GM18505 (cell line): ENCODE results near the gene FUCA2.

Experiments used
- ATAC-seq: cut with Tn5 transposase; IDR thresholded peaks from one replicate; pipeline ENCODE4 v1.9.1; 2021; ENCODE audit not compliant: unreplicated experiment
- POLR2A ChIP-seq: IDR thresholded peaks from 4 replicates; pipeline ENCODE4 v1.6.1; 2011; ENCODE audit warnings: borderline replicate concordance; ENCODE audit not compliant: insufficient read depth, insufficient read length; ENCODE audit errors: extremely low read depth

Gene FUCA2

DNA sequence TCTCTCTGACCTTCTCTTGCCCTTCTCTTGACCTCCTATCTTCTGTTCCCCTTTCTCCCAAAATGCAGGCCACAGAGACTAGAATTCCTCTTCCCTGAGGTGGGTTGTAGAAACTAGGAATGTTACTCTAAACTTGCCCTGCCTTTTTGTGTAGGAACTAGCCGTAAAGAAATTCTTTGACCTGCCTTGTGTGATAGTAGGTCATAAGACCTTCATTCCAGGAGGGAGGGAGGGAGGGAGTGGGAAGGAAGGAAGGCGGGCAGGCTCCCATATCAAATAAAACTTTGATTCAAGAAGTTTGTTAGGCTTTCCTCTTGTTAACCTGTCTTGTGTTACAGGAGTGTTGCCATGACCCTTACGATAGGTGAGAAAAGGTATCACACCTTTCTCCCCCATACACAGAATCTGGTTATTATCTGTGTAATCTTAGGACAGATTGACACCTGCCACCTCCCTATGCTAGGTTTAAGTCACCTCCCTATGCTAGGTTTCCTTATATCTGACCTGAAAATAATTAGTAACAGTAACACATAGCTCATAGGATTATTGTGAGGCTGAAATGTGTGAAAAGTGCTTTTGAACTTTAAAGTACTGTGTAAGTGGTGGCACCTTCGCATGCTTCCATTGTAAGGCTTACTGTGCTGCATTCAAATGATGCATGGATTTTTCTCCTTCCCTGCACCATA is 32.6 kb upstream of the FUCA2 start:
- TF ChIP-seq POLR2A = no peak
- ATAC-seq = no peak

GRCh38 chr6:143543435-143543834 is 31.9 kb upstream of the FUCA2 start:
- TF ChIP-seq POLR2A = no peak

GRCh38 chr6:143542888-143543287 is 31.4 kb upstream of the FUCA2 start:
- no peak for ATAC-seq
- no peak for TF ChIP-seq POLR2A

More at GRCh38 chr6:143543435-143543834, 31.9 kb upstream of the FUCA2 start:
- no peak for ATAC-seq

DNA sequence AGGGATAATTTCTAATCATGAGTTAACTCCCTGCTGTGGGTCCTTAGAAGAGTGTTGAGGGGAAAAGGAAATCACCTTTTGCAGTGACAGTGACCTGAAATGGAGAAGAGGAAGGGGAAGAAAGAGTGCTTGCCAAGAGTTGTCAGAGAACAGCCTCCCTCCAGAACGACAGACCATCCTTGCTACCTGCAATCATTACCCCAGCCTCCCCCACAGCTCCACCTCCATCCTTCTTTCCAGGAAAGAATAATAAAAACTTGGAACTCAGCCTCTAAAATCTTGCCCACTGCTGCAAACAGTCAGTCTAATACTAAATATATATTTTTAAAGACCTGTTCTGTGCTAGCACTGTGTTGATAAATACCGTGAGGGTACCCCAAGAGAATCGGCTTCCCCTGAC is 28.7 kb upstream of the FUCA2 start:
- no peak for TF ChIP-seq POLR2A
- ATAC-seq = no peak

DNA sequence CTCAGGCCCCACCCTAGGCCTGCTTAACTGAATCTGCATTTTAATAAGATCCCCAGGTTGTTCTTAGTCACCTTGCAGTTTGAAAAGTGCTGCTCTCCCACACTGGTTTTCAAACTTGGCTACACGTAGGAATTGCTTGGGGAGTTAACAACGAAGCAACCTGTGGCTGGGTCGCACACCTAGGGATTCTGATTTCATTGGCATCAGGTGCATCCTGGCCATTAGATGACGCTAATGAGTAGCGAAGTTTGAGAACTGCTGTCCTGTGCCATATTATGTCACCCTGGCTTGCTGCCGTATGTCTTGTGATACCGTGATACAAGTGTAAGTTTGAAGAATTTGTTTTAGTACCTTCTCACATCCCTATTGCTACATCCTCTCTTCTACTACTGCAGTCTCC is 28.2 kb upstream of the FUCA2 start:
- TF ChIP-seq POLR2A = no peak
- no peak for ATAC-seq

- no peak for ATAC-seq
- TF ChIP-seq POLR2A = no peak
These were observed 27.6 kb upstream of the FUCA2 start for GRCh38 chr6:143539106-143539505.

DNA sequence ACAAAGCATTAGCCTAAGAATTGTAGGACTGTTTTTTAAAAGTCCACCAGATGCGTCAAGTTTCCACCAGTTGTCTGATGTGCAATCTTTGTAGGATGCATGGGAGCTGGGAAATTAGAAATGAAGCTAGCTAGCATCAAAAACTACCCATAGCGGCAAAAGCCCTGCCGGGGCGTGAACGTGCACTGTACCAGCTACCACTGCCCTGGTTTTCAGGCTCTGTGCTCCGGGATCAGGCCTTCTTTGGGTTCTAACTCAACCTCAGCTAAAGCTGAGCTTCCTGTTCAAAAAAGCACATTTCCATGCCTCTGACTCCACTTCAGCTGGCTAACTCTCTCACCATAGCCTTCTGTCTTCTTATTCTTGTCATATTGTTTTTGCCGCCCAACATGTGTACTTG is 26.9 kb upstream of the FUCA2 start:
- no peak for TF ChIP-seq POLR2A
- no peak for ATAC-seq

GRCh38 chr6:143536866-143537691 is 25.6 kb upstream of the FUCA2 start:
- ATAC-seq = peak; percentile 64
- TF ChIP-seq POLR2A = no peak

- TF ChIP-seq POLR2A = no peak
- ATAC-seq = peak; percentile 67
These were observed 24.9 kb upstream of the FUCA2 start for GRCh38 chr6:143536461-143536865.

- TF ChIP-seq POLR2A = no peak
- ATAC-seq = no peak
These were observed 23.7 kb upstream of the FUCA2 start for GRCh38 chr6:143535189-143535614.

DNA sequence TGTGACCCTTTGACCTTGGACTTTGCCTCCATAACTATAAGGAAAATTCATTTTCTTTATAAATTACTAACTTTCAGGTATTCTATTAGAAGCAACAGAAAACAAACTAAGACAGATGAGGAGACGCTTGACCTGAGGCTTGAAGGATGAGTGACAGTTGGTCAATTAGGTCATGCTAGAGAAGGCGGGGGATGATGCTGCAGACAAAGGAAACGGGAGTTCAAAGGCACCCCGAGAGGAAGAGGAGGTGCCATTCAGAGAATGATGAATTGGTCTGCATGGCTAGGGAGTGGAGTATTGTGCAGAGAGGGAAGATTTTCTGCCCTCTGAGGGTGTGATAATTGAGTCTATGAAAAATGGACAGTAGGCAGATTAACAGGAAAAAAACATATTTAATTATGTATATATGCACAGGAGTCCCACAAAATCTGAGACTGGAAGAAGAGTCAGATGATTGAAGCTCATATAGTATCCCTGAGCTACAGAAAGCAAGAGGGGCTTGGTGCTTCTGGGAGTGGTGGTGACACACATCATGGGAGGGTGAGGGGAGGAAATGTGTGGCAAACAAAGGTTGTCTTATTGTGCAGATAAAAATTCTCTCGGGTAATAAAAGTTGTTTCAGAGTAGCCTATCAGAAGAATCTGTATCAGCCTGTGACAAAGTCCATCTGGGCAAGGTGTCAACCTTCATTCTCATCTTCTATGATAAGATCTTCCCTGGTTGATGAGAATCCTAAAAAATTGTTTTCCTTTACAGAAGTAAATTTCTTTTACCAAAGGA is 20.4 kb upstream of the FUCA2 start:
- no peak for ATAC-seq
- no peak for TF ChIP-seq POLR2A

- ATAC-seq = no peak
These were observed 17.6 kb upstream of the FUCA2 start for GRCh38 chr6:143529095-143529494.

GRCh38 chr6:143528164-143528811 is 16.8 kb upstream of the FUCA2 start:
- ATAC-seq = peak; percentile 60

More at GRCh38 chr6:143529095-143529494, 17.6 kb upstream of the FUCA2 start:
- TF ChIP-seq POLR2A = no peak

More at GRCh38 chr6:143528164-143528811, 16.8 kb upstream of the FUCA2 start:
- no peak for TF ChIP-seq POLR2A
